HG03558 (cell line): ENCODE measurements around the gene SNX17.
A peak's percentile ranks its signal among the peaks of the same experiment; 100 is the strongest.
"Not testable (repeated sequence)": the region's sequence is repeated elsewhere in the genome, so short reads cannot be mapped to it uniquely, and the experiment has no call there.

Source experiments
- ATAC-seq: cut with Tn5 transposase; IDR thresholded peaks from one replicate; pipeline ENCODE4 v1.9.1; 2021; ENCODE audit warnings: moderate number of reproducible peaks; ENCODE audit not compliant: unreplicated experiment; ENCODE audit errors: extremely low read depth

The SNX17 gene

GRCh38 chr2:27393225-27393624 lies 22.8 kb downstream of the SNX17 start:
- ATAC-seq, result no peak

- no peak for ATAC-seq
Measured at GRCh38 chr2:27398962-27399361, 28.5 kb downstream of the SNX17 start.

GRCh38 chr2:27400348-27401135 lies 30.1 kb downstream of the SNX17 start:
- no peak for ATAC-seq

- no peak for ATAC-seq
Measured at GRCh38 chr2:27407798-27408491, 37.5 kb downstream of the SNX17 start.

- ATAC-seq, result no peak
Measured at GRCh38 chr2:27408601-27409320, 38.3 kb downstream of the SNX17 start.

- peak; percentile 75 for ATAC-seq
Measured at GRCh38 chr2:27409321-27410073, 39.1 kb downstream of the SNX17 start, which contains the start of gene PPM1G. PPM1G (minus strand) TSS chr2:27409591; CDS start chr2:27409422, 169 bp downstream.

- ATAC-seq, result no peak
Measured at GRCh38 chr2:27412419-27413152, 42.2 kb downstream of the SNX17 start.

- ATAC-seq, result no peak
Measured at GRCh38 chr2:27416151-27416550, 45.7 kb downstream of the SNX17 start.

GRCh38 chr2:27420996-27421395 lies 50.6 kb downstream of the SNX17 start:
- ATAC-seq, result no peak

- ATAC-seq, result no peak
Measured at GRCh38 chr2:27421660-27422250, 51.3 kb downstream of the SNX17 start.

GRCh38 chr2:27422958-27423357 lies 52.5 kb downstream of the SNX17 start:
- ATAC-seq, result no peak

GRCh38 chr2:27425039-27425438 lies 54.6 kb downstream of the SNX17 start:
- ATAC-seq, result not testable (repeated sequence)
